ENCODE data around the gene PSMF1.
A peak's percentile ranks its signal among the peaks of the same experiment; 100 is the strongest.

PSMF1 gene, protein sequence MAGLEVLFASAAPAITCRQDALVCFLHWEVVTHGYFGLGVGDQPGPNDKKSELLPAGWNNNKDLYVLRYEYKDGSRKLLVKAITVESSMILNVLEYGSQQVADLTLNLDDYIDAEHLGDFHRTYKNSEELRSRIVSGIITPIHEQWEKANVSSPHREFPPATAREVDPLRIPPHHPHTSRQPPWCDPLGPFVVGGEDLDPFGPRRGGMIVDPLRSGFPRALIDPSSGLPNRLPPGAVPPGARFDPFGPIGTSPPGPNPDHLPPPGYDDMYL

DNA sequence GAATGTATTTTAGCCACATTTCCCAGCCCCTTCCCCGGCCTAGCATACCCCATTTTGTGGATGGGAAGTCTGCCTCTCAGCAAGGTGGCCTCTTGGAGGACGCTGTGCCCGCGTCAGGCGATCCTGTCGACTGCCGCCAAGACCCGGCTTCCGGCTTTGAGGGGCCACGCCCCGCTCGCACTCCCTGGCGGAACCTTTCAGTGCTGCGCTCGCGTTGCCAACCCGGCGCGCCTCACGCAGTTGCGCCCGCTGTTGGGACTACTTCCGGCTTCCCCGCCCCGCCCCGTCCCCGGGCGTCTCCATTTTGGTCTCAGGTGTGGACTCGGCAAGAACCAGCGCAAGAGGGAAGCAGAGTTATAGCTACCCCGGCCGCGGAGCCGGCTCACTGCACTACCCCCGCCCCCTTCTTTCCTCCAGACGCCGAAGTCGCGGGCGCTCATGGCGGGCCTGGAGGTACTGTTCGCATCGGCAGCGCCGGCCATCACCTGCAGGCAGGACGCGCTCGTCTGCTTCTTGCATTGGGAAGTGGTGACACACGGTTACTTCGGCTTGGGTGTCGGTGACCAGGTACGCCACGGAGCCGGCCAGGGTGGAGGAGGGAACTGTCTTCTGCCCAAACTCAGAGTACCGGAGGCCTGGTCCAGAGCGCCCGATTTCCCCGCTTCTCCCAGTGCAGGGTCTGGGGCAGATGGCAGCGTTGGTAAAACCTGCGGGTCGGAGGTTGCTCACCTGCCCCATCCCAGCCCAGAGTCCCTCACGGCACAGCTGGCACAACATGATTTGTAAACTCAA, at the start of gene PSMF1:
Gene PSMF1, plus strand, starts transcription at position 267 of the 792 bp plus-strand sequence. Its CDS starts 172 bp downstream, at position 439.
- DNase-seq (ENCODE audit: low read depth in 2 of 2), result peak; percentile 89 to 91

DNA sequence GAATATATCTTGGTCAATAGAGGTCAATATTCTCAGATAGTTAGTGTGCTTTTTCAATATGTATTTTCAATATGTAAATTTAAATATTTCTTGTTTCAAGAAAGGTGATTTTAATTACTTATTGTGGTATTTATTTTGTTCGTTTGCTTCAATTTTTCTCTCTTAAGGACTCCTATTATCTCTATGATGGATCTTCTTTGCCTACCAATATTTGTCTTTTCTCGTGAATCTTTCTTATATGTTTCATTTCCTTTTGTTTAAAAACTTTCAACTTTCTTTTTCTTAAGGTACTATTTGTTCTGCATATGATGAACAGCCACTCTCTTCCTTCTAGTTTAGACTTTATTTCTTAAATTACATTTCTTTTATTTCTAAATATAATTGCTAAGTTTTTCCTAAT, 46.1 kb upstream of the PSMF1 start:
- DNase-seq (ENCODE audit: low read depth in 2 of 2), result no peak

DNA sequence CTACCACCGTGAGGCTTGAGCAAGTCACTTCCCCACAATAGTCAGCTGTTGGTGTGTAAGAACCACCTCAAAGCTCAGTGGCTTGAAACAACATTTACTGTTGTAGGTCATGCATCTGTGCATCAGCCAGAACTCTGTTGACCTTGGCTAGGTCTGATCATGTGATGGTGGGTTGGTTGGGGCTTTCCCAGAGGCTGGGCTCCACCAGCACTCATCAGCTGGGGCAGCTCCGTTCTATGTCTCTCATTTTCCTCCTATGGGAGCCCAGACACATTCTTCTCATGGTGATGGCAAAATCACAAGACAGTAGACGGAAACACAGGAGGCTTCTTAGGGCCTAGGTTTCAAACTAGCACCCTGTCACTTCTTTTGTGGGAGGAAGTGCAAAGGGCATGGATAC, 42.8 kb upstream of the PSMF1 start:
- DNase-seq (ENCODE audit: low read depth in 2 of 2), result no peak

DNA sequence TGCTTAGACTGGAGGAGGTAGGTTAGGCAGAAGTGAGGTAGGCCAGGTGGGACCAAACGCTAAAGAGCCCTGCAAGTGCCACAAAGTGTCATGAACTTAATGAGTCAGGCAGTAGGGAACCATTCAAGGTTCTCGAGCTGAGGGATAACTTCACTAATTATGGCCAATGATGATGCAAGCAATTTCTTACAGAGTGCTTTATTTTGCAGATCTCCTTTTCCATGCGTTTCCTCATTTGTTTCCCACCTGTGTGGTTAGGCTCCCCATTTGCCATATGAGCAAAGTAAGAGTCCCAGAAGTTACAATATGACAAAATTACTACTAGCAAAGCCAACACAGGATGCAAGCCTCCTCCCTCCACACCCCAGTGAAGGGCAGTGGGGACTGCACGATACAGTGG, 36.5 kb upstream of the PSMF1 start:
- DNase-seq (ENCODE audit: low read depth in 2 of 2), result no peak

DNA sequence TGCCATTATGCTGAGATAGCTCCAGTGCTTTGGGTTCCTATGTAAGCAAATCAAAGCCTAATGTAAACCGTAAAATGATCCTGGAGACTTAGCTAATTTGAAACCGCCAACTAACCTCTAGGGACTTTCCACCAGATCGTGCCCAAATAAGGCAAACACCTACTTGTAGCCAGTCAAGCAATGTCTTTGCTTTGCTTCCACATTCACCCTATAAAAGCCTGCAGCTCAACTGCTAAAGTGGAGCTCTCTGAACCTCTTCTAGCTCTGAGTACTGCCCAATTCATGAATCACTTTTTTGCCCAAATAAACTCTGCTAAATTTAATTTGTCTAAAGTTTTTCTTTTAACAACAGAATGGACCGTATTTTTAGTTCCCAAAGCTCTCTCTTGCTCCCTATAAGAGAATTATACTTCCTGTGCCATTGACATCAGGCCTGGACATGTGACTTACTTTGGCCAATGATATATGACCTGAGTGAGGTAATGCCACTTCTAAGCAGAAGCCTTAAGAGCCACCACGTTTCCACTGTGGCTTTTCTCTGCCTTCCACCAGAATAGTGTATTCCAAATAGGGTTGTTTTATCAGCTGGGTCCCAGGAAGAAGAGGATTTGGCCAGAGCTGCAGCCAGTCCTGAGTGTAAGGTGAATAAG, 34.8 kb upstream of the PSMF1 start:
- no peak for DNase-seq (ENCODE audit: low read depth in 2 of 2)

DNA sequence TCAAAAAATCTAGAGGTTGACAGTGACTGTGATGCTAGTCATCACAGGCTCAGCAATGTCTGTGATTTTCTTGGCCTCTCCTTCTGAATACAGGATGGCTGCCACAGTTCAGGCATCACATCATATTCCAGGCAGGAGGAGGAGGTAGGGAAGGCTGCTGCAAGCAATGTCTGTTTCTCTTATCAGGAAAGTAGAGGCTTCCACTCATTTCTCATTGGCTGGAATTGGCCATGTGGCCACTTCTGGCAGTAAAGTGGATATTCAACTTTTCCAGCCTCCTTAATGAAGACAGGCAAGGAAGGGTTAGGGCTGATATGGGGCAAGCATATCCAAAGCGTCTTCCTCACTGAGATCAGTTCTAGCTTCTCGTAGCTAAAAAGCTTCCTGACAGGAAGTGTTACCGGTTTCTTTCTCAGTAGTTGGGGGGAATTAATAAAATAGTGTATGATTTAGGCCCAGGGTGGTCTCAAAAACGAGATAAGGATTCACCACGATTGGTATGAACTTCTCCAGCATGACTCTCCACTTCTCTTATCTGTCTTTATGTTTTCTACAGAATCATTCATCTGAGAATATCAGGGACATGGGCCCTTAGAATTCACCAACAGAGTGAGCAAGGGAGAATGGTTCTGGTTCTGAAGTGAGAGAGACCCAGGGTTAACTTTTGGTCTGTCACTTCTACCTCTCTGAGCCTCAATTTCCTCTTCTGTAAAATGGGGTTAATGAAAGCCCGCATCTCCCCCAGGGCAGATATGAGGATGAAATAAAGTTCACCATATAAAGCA, 32.7 kb upstream of the PSMF1 start:
- DNase-seq (ENCODE audit: low read depth in 2 of 2), result no peak

DNA sequence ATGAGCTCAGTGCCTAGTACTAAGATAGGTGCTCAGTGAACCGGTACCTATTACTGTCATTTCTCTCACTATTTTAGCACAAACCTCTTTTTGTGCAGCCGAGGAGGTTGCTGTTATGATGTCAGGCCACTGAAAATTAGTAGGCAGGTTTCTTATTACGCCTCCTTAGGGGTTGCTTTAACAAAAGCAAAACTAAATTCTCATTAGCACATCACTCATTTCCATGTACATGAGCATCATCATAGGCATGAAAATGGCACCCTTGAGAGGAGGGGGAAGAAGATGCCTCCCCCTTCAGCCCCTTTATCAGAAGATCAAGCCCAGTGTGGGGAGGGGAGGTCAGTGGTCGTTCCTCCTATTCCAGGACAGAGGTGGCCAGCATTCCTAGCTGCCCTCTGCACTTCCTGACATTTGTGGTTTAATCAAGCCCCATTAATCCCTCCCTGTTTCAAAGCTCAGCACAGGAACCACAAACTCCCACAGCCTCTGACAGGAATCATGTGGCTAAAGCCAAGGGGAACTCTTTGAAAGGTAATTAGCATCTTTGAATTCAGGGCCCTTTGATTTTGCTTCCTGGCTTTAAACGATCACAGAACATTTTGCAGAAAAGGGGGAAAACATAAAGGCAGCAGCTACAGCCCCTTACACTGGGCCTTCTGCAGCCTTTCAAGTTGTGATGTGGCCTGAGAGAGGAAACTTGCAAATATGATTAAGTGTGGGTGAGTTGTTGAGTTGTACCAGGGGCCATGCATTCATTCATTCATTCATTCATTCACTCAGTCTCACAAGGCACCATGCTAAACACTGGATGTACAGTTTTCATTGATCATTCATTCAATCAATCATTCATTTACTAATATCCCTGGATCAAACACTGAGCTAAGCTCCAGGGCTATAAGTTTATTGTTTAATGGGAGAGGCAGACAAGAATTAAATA, 31.9 kb upstream of the PSMF1 start:
- no peak for DNase-seq (ENCODE audit: low read depth in 2 of 2)

DNA sequence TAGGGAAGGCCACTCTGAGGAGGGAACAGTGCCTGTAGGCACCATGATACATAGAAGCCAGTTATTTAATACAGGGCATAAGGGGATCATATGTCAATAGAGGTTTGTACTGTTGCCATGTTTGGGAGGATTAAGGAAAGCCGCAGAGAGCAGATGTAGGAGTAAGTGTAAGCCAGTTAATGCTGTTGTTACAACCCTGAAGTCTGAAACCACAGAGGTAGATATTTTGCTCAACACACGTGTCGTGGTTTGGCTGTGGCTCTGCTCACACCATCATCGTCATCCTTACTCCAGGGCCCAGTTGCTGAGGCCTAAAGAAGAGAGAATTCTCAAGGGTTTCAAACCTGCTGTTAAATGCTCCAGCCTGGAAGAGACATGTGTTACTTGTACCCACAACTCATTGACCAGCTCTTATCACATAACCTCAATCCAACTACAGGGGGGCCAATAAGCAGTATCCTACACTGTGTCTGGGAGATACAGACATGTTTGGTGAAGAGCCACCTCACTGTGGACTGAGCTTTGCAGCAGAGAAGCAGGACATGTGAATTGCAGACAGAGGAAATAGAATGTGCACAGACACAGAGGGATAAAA, 31.0 kb upstream of the PSMF1 start:
- peak in 1 of 2 donors; percentile 6 for DNase-seq (ENCODE audit: low read depth in 2 of 2)

DNA sequence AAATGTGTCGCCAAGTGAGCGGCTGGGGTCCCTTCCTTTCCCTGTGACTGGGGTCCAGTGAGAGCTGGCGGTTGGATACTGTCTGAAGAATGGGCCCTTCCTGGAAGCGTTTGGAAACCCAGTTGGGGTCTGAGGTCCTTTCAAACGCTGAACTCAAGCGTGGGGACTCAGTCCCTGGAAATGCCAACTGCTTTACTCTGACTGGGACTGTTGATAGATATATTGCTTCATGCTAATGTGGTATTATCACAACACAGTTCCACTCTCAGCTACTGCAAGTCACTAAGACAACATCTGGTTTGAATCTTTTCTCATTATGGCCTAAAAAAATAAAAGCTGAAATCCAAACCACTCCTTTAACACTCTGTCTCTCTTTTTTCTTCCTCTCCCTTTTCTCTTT, 23.7 kb upstream of the PSMF1 start:
- DNase-seq (ENCODE audit: low read depth in 2 of 2), result no peak

DNA sequence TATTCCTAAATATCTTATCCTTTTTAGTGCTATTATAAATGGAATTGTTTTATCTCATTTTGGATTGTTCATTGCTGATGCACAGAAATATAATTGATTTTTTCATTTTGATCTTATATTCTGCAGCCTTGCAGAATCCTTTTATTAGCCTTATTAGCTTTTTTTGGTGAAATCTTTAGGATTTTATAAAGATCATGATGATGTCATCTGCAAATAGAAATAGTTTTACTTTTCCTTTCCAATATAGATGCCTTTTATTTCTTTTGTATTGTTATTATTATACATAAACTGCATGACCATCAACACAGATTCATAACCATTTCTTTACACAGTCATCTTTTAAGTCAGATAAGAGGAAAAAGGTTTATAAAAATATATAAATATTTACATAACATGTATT, 16.9 kb upstream of the PSMF1 start:
- DNase-seq (ENCODE audit: low read depth in 2 of 2), result no peak

DNA sequence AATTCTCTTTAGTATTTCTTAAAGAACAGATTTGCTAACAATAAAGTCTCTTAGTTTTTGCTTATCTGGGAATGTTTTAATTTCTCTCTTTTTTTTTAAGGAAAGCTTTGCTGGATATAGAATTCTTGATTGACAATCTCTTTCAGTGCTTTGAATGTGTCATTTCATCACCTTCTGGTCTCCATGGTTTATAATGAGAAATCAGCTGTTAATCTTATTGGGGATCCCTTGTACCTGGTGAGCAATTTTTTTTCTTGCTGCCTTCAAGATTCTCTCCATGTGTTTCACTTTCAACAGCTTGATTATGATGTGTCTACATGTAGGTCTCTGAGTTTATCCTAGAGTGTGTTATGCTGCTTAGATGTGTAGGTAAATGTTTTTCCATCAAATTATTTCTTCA, 16.4 kb upstream of the PSMF1 start:
- DNase-seq (ENCODE audit: low read depth in 2 of 2), result no peak

DNA sequence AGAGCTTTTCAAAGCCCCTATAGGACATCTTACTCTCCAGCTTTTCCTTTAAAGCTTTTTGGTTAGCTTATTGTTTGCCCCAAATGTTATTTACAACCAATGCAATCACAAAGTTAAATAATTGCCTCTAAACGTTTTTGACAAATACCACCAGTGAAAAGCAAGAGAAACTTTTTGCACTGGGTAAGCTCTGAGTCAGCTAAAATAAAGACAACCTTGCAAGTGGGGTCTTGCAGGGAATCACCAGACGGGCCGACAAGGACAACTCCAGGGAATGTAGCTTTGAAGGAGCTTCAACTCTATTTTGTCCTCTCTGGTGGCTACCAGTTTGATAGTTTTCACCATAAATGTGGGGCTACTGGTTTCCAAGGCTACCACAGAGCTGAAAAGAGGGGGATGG, 14.7 kb upstream of the PSMF1 start:
- DNase-seq (ENCODE audit: low read depth in 2 of 2), result no peak

DNA sequence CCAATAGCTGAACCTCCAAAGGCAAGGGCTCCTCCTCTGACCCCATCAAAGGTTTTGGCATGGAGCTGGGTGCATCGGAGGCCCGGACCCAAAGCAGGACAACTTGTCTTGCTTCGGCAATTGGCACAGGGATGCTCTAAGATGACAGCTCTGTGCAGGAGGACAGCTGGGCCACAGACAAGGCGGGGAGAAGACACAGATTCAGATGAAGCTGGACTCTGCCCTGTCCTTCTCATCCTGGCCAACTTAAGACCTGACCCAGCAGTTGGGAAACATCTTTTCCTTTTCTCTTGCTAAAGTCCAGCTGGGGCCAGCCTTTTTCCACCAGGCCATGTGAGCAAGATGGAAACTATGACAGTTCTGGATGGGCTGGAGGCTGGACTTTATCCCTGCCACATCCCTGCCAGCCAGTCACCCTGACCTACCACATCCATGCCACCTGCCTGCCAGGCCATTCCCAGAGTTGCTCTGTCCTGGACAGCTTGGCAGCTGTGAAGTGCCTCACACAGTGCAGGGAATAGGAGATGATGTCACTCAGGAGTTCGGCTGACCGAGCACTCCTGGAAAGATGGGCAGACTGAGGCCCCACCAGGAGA, 12.7 kb upstream of the PSMF1 start:
- no peak for DNase-seq (ENCODE audit: low read depth in 2 of 2)

DNA sequence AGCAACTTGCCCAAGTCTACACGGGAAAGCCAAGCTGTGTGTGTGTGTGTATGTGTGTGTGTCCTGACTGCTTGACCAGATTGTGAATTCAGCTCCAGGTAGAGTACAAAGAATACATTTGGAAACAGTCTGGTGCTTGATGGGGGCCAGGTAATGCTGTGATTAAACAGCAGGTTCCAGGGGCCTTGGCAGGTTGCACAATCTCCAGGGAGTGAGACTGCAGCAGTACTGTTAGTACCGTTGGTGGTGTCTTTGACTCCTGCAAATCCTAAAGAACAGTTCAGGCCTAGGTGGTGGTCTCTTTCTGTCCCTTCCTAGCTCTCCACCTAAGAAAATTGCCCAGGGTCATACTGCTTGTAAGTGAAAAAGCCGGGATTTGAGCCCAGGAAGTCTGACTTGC, 11.2 kb upstream of the PSMF1 start:
- no peak for DNase-seq (ENCODE audit: low read depth in 2 of 2)

DNA sequence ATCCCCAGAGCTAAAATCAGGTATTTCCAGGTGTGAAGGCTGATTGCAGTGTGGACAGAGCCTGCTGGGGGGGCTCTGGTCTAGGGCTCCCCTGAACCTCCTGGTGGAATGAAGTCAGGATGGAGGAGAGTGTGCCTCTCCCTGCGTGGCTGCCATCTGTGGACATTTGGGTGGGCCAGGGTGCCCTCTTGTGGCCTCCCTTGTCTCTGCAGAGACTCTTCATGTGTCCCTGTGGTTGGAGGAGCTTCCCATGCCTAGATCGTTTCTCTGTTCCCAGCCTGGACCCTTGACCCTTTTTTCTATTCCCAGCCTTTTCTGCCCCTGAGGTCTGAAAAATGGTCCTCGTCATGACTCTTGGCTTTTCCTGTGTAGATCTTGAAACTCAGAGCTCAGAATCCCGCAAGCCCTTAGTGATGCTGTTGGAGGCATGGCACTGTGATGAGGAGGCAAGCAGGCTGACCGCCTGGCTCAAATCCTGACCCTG, 9.9 kb upstream of the PSMF1 start:
- DNase-seq (ENCODE audit: low read depth in 2 of 2), result peak in 1 of 2 donors; percentile 30

DNA sequence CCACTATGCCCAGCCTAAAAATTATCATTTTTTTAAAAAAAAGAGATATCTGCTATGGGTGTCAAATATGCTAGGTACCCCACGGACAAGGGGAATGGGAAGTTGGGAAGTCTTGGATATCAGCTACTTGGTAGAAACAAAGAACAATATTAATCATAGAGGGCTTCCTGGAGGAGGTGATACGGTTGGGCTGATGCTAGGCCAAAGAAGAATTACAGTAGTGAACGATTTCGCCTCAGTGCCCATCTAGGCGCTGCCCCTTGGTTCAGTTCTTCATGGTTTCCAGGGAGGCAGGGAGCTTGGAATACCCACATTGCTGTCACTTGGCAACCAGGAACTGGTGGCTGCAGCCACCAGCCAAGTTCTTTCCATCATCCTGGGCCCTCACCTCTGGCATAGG, 5.5 kb upstream of the PSMF1 start:
- no peak for DNase-seq (ENCODE audit: low read depth in 2 of 2)

DNA sequence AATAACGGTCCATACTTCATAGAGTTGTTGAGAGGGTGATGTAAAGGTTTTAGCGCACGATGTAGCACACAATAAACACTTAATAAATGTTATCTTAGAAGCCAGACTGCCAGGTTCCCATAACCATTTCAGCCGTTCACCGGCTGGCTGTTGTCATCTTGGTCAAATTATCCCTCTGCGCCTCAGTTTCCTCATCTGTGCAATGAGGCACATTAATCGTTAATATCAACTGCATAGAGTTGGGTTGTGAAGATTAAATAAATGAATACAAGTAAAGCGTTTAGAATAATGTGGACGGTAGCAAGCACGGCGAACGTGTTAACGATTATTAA, 432 bp upstream of the PSMF1 start:
- no peak for DNase-seq (ENCODE audit: low read depth in 2 of 2)

DNA sequence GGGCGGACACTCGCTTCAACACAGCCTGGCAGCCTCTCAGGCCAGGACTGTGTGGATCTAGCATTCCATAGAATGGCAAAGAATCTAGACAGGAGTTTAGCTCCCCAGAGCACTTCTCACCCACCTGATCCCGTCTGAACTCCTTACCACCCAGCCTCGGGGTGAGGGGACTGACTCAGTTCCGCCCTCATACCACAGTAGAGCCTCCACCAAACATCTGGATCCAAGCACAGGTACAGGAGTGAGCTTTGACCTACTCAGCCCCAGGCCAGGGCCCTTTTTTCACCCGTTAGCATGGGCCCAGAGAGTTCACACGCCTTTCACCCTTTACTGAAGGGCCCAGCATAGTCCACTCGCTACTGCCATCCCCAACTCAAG, 715 bp downstream of the PSMF1 start:
- DNase-seq (ENCODE audit: low read depth in 2 of 2), result no peak

DNA sequence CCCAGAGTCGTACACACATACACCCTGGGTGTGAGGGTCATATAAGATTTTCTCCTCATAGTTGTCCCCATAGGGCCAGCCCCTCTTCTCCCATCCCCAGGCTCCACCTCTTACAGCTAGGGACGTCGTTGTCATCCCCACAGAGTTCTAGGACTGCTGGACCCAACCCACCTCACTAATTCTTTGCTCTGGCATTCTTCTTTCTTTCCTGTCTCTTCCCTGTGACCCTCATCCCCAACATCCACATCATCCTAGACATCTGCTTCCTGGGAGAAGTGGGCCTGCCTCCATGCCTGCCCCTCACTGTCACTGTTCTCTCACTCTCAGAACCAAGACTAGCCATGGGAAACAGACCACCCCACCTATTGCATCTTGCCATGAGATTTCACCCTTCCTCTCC, 1.1 kb downstream of the PSMF1 start:
- no peak for DNase-seq (ENCODE audit: low read depth in 2 of 2)

DNA sequence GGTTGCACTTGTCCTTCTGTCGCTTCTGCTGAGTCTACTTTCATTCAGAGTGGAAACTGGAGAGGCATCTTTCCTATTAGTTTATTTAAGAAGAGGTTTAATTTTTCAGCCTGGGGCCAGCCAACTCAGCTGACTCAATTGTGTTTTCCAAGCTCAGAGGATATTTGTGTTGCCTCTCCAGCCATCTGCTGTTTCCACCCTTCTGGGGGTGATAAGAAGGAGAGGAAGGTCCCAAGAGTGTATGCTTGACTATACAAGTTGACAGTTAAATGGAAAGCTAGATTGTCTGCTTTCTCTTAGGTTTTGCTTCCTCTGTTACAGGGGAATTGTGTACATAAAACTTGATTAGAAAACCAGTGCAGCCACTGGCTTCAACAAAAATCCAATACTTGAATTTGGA, 3.0 kb downstream of the PSMF1 start:
- no peak for DNase-seq (ENCODE audit: low read depth in 2 of 2)

Measured in stimulated activated CD8-positive, alpha-beta memory T cell treated with anti-CD3 and anti-CD28 coated beads, Interleukin-15, amount 100 ng/mL, for 48 hours (primary cell).